HG03097 (cell line): ENCODE results near the gene VGF.

Source experiments
- ATAC-seq: cut with Tn5 transposase; IDR thresholded peaks from one replicate; pipeline ENCODE4 v1.9.1; 2021; ENCODE audit not compliant: unreplicated experiment, low FRiP score

The VGF gene

DNA sequence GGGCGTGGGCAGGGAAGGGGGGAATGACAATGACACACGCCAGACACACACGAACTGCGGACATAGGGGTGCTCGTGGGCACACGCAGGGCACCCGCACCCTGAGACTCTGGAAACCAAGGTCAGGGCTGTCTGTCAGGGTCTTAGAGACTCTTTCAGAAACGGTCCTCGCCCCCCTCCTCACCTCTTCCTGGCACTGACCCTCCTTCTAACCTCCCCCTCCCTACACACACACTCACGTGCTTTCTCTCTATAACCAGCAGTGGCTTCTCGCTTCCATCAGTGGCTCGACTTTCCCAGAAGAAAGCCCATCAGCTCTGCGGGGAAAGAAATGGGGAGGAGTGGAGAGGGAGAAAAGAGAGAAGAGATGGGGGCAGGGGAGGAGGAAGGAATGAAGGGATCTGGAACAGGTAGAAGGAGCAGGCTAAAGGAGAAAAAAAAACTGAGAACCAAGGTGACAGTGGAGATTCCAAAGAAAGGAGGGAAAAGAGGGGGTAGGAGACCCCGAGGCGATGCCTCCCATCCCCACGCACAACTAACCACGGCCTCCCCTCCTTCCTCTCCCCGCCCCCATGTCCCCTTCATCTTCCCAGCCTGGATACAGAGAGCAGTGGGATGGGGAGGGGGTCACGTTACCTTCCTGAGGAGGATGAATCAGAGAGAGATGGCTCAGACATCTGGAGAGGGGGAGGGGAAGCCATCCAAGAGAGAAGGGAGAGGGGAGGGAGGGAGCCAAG lies 1.7 kb upstream of the VGF start:
- ATAC-seq, result no peak

DNA sequence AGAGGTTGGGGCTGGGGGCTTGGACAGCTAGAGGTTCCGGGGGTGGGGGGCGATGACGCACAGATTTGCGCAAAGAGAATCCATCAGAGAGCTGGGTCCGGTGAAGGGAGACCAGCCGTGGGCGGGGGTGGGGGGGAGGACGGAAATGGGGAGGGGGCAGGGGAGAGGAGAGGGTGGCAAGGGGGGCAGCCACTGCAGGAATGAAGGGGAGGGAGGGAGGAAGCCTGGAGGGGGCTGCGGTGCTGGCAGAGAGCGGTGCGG lies 1.2 kb upstream of the VGF start:
- ATAC-seq, result no peak

- ATAC-seq, result no peak
Observed at GRCh38 chr7:101165958-101166647, 734 bp upstream of the VGF start.

DNA sequence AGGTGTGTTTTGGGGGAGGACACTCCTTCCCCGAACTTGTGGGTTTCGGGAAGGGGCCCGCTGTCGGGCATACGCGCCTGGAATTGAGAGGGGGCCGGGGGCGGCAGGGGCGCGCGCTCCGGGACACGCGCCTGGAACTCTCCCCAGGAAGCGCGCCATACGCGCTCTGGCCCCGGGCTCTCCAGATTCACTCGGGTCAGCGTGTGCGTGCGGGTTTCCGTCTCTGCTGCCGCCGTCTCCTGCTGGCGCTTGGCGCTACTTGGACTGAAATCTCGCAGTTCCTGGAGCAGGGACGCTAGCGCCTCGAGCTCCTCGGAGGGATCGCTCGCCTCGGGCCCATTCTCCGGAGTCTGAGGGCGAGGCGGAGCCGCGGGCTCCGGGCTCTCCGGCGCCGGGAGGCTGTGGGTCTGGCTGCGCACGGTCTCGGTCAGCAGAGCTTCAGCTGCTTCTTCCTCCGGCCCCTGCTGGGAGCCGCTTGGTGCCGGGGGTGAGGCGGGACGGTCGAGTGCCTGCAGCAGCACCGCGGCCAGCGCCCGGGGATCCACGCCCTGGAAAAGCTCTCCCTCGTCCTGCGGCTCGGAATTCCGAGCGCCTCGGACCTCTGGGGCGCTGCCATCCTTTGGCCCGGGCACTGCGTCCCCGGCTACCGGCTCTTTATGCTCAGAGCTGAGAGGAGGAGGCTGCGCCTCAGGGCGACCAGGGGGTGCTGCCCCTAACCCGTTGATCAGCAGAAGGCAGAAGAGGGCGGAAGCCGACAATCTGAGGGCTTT lies 1.1 kb downstream of the VGF start:
- ATAC-seq, result no peak

- no peak for ATAC-seq
Observed at GRCh38 chr7:101163279-101164070, 1.9 kb downstream of the VGF start.

GRCh38 chr7:101162551-101163278 lies 2.7 kb downstream of the VGF start:
- ATAC-seq, result no peak

DNA sequence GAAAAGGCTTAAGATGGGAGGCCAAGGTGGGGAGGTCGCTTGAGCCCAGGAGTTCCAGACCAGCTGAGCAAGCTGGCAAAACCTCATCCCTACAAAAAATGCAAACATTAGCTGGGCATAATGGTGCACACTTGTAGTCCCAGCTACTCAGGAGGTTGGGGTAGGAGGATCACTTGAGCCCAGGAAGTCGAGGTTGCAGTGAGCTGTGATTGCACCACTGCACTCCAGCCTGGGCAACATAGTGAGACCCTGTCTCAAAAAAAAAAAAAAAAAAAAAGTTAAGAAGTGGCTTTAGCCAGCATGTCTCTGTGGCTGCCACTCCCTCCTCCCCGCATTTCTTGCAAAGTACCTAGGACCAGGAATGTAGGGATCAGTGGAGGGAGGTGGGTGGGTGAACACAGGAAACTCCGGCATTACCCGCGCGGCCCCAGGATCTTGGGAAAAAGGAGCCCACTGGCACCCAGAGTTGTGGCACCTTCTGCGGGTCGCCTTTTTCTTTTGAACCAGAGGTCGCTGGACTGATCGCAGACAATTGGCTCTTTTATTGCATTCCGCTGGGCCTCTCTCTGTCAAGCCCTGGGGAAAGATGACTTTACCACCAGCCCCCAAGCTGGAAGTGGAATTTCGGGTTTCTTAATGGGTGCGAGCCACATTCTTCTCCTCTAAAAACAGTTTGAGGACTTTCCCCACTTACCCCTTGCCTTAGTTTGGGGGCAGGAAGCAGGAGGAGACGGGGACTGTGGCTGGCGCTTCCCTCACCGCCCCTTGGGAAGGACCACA lies 3.5 kb downstream of the VGF start:
- ATAC-seq, result no peak

DNA sequence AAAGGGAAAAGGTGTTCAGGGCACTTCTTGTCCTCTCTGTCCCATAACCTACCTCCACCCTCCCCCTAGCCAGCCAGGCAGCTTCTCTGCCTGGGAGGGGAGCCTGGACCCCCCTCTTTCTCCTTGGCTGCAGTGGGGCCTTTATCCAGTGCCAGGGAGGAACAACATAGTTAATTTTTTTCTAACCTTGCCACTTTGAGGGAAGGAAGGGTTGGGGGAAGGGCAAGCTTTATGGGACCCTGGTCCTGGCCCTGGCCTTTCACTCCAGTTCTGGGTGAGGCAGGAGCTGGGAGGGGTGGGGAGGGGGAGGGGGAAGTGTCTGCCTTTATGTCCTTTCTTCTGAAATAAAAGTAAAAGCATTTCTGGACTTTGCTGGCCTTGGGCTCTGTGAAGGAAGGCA lies 4.5 kb downstream of the VGF start:
- ATAC-seq, result no peak

DNA sequence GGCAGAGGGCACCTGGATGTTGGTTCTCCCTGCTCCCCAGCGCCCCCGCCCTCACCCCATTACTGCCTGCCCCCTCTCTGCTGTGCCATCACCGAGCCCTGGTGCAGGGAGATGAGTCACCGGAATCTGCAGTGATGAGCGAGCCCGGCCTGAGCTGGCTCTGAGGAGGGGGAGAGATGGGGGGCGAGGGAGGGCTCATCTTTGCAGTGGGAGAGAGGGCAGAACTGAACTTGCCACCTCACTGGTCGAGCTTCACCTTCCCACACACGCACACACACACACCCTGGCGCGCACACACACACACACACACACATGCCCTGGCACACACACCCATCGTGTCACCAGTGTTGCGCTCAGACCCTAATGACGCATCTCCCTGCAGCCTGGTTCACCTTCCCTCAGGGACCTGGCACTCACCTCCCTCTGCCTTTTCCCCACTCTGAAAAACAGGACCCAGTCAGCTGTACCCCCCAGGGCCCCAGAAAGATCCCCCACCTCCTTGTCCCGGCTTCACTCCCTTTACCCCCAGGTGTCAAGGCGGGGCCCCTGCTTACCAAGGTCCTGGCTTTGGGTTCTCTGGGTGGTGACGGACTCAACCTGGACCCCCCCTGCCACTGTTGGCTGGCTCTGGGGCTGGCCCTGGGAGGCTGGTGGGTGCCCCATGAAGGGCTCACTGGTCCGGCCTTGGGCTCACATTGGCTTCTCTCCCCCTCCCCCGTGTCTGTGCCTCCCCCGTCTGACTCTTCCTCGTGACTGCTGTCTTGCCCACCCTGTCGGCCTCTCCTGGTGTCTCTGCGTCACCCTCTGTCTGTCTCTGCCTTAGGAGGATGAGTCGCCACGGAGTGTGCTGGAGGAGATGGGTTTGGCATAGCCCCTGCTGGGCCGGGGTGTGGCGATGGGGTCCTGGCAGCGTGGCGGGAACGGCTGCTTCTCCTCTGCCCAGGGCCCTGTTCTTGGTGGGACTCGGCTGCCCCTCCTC lies 5.4 kb downstream of the VGF start:
- ATAC-seq, result no peak

DNA sequence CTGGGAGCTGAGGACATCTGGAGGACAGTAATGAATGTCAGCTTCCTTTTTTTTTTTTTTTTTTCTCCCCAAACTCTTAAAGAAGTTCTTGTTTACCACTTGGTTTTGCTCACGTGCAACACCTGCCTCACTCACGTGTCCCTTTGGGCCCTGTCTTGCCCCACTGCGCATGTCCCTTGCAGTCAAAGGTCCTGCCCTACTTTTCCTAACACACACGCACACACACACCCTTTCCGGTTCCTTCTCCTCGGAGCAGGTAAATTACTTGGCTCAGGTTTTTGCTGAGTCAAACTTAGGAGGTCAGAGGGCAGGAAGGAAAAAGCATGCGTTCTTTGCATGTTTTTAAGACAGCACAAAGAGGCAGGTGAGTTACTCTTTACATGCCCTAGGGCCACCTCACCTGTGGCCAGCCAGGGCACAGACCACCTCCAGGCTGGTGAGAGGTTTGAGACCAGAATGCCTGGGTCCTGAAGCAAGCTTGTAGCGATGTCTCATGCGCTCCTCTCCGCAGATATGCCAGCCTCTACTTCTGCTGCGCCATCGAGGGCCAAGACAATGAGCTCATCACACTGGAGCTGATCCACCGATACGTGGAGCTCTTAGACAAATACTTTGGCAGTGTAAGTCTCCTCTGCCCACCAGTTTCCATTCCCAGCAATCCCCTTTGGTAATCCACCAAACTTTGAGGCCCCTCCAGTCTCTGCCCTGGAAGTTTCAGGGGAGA lies 8.3 kb downstream of the VGF start:
- ATAC-seq, result no peak

- ATAC-seq, result no peak
Observed at GRCh38 chr7:101156277-101156676, 9.1 kb downstream of the VGF start.

- ATAC-seq, result no peak
Observed at GRCh38 chr7:101155303-101155702, 10.1 kb downstream of the VGF start.

- peak; percentile 6 for ATAC-seq
Observed at GRCh38 chr7:101154693-101155102, 10.7 kb downstream of the VGF start.

DNA sequence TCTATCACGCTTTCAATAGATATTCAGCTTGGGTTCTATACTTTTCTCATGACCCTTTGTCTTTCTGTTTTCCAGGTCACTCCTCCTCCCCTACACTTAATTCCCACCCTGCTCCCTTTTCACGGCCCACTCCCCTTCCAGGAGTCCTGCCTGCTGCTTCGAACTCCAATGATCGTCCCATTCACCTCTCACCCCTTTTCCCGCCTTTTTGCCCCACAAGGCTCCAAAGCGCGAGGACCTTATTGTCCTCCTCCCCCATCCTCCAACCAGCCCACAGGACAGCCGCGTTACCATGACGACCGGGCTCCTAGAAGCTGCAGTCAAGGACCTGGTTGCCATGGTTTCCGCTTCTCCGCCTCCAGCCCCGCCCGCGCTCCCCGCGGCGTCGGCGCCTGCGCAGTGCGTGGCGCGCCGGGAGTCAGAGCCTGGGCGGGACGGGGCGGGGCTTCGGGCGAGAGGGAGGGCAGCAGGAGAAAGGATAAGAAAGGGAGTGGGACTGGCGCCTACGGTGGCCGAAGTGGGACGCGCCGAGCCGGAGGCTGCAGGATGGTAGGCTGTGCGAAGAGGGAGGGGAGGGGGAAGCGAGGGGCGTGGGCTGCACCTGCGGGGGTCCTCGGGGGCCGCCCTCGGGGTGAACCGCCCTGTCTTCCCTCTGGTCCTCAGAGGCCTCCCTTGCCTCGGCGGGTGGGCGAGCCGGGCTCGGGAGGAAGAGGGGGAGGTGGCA lies 11.2 kb downstream of the VGF start, which contains the start of gene AP1S1:
AP1S1 (plus strand) TSS at position 508 of the 724 bp plus-strand sequence; CDS start at position 547, 39 bp downstream.
- ATAC-seq, result peak; percentile 72

DNA sequence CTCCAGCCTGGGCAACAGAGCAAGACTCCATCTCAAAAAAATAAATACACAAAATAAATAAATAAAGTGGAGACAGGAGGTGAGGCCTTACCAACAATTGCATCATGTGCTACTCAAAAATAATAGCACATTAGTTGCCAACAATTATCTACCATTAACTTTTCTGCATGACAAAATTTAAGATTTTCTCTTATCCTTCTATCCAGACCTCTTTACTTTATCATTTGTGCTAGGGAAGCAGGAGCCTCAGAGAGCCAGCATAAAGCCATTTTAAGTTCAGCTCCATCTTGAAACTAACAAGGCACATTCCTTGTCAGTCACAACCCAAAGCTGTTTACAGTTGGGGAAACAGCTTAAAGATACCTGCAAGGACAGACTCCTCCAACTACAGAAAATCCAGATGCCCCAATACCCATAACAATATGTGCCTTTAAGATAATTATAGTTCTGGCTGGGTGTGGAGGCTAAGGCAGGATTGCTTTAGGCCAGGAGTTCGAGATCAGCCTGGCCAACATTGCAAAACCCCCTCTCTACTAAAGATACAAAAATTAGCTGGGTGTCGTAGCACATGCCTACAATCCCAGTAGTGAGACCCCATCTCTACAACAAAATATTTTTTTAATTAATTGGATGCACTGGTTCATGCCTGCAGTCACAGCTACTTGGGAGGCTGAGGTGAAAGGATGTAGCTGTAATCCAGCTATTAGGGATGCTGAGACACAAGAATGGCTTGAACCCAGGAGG lies 13.3 kb downstream of the VGF start:
- ATAC-seq, result no peak

DNA sequence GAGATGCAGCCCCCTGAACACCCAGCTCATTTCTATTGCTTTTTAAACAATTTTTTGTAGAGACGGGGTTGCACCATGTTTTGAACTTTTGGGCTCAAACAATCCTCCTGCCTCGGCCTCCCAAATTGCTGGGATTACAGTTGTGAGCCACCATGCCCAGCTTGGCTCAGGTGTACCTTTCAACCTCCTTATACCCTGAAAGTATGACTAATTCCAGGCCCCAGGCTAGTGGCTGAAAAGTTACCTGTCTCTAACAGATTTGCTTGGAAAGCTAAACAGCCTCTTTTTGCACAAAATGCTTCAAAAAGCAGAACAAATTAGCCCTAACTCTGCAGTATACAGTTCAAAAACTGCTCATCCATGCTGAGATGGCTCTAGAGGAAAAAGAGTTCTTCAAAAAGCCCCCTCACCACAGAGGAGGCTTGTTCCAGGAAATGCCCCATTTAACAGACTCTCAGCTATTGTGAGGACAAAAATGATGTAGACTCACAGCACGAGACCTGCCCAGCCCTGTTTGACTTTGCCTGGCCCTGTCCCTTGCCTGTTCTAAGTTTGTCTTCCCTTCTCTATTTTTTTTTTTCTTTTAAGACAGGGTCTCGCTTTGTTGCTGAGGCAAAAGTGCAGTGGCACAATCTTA lies 24.5 kb downstream of the VGF start:
- no peak for ATAC-seq
